GM11168 (cell line): ENCODE results near the gene GRIK2.

ENCODE experiments used
- in situ Hi-C: fragments of 300-500 bp; cut with MboI; formaldehyde crosslinking; loops from one replicate; pipeline ENCODE4 v1.12.0; 2022; ENCODE audit warnings: low sequenced_read_pairs; ENCODE audit not compliant: unreplicated experiment

The GRIK2 gene

GRCh38 chr6:101689156-101689555, 295.6 kb downstream of the GRIK2 start:
- in situ Hi-C loops: no loop called here

- in situ Hi-C loops: no loop called here
Observed at GRCh38 chr6:101689695-101690094, 296.2 kb downstream of the GRIK2 start.

- in situ Hi-C loops: no loop called here
Observed at GRCh38 chr6:101700655-101701054, 307.1 kb downstream of the GRIK2 start.

DNA sequence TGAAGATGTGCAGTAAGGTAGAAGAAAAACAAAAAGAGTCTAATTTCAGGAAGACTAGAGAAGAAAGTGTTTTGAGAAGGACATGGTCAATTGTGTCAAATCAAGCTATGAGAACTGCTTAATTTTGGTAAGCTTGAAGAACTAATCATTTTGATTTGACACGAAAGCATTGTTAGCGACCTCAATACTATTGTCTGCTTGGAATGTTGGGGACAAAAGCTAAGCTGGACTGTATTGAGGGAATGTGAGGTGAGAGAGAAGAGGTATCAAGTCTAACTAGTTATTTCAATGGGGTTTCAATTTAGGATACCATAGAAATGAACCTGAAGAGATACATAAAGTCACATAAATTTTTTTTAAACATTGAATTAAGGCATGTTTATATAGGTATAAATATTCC, 309.8 kb downstream of the GRIK2 start:
- in situ Hi-C loops: no loop called here

DNA sequence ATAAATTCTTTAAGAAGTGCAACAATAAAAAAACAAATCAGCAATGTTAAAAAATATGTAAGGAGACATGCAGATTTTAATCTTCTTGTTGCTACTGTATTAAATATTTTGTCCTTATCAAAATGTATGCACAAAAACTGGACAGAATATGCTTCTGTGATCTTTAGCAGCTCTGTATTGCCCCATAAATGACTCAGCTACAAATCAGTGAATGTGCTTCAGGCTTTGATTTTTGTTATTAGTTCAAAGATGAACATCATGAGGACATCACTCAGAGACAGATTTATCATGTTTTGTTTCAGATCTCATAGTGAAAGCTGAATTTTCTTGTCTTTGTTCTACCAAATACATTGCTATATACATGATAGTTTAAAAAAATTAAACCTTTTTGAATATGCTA, 312.4 kb downstream of the GRIK2 start:
- in situ Hi-C loops: no loop called here

DNA sequence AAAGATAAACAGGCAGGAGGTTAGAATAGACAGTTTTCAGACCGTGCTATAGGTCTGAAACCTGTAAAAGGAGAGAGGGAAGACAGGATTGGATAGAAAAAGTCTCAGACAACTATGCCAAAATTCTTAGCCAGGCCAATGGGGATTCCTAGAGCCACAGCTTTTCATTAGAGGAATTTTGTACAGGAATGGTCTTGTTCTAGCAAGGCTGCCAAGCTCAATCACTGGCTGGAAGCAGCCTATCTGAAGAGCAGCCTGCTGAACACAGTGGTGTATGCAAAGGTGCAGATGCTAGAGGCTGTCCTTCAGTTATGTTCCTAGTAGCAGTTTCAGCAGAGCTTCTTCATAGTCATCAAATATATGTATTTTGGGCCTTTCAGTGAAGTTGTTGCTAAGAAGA, 313.1 kb downstream of the GRIK2 start:
- in situ Hi-C loops: no loop called here

DNA sequence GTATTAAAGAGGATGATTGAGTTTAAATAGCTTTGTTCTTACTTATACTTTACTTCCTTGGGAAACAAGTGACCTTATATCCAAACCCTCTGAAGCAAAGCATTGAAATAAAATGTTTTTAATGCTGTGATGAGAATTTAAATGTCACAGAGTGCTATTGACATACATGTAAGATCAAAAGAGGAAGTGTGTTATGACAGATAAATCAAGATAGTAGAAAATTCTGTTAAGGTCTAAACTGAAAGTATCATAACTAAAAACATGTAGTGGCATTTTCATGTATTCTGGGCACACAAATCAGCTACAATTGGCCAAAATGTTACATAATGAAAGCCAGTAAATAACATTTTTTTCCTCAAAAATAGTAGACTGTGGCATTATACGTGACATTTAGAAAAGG, 318.0 kb downstream of the GRIK2 start:
- in situ Hi-C loops: no loop called here

GRCh38 chr6:101716387-101716786, 322.9 kb downstream of the GRIK2 start:
- in situ Hi-C loops: no loop called here

DNA sequence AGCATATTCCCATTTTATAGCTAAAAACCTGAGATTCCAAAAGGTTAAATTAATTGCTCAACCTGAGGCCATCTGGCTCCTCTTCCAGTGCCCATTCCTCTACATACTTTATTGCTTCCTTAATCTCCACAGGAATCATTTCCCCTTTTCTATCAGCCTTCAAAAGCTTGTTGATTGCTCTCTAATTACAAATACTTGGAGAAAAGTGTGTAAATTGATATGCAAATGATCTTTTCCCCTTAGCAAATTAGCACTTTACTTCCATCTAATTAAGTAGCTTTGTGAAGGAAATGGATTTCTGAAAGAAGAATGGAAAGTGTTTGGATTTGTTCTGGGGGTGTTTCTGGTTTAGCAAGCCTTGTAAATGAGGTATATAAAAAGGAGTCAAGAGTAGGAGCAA, 323.3 kb downstream of the GRIK2 start:
- in situ Hi-C loops: no loop called here

- in situ Hi-C loops: no loop called here
Observed at GRCh38 chr6:101719521-101719920, 326.0 kb downstream of the GRIK2 start.

GRCh38 chr6:101722471-101722870, 329.0 kb downstream of the GRIK2 start:
- in situ Hi-C loops: no loop called here

DNA sequence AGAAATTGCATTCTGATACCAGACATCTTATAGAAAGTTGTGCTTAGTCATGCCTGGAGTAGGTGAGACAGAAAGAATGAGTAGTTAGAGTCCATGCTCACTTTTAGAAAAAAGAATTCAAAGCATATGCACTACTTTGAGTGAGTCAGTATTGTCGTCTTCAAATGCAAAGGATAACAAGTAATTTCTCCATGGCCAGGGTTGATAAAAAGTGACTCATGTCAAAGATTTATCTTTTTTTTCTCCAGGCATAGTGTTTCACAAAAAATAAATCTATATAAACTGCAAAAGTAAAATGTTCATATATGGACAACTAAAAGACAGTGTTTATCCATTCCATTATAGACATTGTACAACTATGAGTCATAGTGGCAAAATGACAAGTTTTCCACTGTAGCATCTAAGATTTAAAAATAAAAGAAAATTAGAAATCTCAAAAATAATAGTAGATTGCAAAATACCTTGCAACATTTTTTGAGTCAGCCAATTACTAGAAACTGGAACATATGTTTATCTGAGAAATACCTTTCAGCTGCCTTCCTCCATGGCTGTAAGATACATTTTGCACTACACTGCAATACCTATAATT, 329.6 kb downstream of the GRIK2 start:
- in situ Hi-C loops: no loop called here

- in situ Hi-C loops: no loop called here
Observed at GRCh38 chr6:101728388-101728787, 334.9 kb downstream of the GRIK2 start.

DNA sequence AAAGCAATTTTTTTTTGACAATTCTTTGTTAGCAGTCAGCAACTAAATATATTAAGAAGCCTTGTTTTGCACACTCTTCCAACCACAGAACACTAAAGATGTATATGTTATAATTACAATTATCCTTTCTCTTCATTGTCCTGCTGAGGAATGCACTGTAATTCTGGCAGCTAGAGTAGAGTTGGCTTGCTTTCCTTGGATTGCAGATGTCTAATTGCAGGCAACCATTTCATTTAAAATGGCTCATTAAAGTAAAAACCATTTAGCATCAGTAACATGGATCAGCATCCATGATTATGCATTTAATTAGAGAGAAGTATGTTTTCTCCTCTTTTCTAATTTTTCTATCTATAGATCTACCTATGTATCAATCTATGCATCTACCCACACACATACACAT, 335.4 kb downstream of the GRIK2 start:
- in situ Hi-C loops: no loop called here

DNA sequence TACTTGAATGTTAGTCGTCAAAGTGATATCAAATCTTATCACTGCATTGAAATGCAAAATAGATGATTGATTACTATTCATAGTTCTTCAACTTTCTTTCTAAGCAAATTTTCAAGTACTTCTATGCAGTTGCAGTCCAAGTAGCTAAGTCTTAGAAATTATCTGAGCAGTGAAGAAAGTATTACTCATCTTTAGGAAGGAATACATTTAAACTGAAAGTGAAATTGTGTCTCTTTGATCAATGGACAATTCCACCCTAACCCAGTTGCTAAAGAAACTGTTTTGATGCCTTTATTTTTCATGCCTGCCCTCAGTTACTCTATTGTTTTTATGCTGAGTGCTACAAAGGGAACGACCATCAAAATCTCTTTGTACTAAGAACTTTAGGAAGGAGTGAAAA, 337.4 kb downstream of the GRIK2 start:
- in situ Hi-C loops: no loop called here

DNA sequence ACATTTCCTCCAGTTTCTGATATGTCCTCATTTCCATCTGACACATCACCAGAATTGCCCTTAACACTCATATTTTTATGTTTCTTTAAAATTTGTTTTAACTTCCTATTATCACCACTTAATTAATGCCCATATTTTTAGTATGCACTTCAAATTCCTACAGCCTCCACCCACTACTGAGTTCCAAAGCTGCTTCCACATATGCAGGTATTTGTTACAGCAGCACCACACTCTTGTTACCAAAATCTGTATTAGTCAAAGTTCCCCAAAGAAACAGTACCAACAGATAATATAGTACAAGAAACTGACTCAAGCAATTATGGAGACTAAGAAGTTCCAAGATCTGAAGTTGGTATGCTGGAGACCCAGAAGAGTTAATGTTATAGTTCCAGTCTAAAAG, 340.4 kb downstream of the GRIK2 start:
- in situ Hi-C loops: no loop called here

GRCh38 chr6:101738481-101738880, 345.0 kb downstream of the GRIK2 start:
- in situ Hi-C loops: no loop called here

DNA sequence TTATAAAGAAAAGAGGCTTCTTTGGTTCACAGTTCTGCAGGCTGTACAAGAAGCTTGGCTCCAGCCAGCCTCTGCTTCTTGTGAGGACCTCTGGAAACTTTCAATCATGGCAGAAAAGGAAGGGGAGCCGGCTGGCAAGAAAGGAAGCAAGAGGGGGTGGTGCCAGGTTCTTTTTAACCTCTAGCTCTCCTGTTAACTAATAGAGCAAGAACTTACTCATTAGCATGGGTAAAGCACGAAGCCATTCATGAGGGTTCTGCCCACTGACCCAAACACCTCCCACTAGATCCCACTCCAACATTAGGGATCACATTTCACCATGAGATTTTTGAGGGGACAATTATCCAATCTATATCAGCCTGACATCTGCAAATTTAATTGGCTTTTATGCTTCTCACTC, 347.1 kb downstream of the GRIK2 start:
- in situ Hi-C loops: no loop called here

DNA sequence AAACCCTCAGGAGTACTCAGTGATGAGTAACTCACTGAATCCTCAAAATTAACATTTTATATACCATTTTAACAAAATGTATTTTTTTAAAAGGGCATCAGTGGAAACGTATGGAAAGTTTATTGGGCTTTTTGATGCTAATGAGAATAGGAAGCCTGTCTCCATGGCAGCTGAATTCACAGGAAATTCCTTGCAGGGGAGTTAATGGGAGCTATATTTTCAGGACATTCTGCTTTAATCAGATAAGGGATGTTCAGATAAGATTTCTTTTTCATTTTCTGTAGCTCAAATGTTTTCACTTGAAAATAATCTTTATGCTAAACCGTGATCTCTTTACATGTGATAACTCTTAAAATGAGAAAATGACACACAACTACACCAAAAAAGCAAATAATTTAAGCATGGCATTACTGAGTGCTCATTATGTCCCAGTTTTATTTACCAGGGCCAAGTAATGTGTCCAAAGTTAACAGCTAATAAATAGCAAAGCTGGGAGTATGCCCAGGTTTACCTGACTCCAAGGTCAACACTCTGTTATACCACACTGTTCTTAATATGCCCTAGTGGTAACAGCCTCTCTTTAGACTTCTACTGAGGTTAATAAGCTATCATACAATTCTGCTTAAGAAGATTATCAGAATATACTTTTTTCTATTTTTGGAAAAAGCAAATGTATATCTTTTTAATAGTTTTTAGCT, 348.1 kb downstream of the GRIK2 start:
- in situ Hi-C loops: no loop called here

- in situ Hi-C loops: no loop called here
Observed at GRCh38 chr6:101747160-101747559, 353.7 kb downstream of the GRIK2 start.

DNA sequence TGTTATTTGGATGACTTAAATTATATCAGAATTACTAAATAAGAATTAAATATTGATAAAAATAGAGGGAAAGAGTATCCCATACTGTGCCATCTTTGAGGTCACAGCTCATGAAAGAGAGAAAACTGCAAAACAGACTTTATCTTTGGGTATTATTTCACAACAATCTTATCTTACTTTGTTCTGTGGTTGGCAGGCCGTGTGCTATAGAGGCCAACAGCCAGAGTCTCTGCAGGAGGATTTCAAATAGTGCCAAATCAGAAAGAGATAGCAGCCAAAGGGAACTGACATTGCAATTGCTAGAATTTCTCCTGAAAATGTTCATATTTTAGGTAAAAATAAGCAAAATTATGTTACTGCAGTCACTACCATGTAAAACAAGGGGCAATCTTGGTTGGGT, 354.2 kb downstream of the GRIK2 start:
- in situ Hi-C loops: no loop called here

GRCh38 chr6:101755931-101756330, 362.4 kb downstream of the GRIK2 start:
- in situ Hi-C loops: no loop called here
